Esophagus muscularis mucosa (tissue), 3 donors: ENCODE results near the gene AZU1.
A peak's percentile ranks its signal among the peaks of the same experiment; 100 is the strongest.

ENCODE experiments used
- CTCF ChIP-seq, 3 experiments: fragments of 200-600 bp in 2 of 3; fragments of 450-650 bp in 1 of 3; sonication (generic) in 2 of 3; IDR thresholded peaks; one replicate each; pipeline ENCODE4 v1.5.1; 2017 to 2019; ENCODE audit warnings: antibody characterized with exemption in 3 of 3, mild to moderate bottlenecking in 2 of 3, moderate library complexity in 1 of 3
- POLR2AphosphoS5 ChIP-seq, 2 donors: sonication (generic); formaldehyde crosslinking; IDR thresholded peaks; one replicate each; pipeline ENCODE4 v1.6.1; 2017; ENCODE audit warnings: antibody characterized with exemption in 2 of 2

GRCh38 chr19:858868-859843 lies 31.5 kb downstream of the AZU1 start, which contains the start of gene CFD:
- TF ChIP-seq CTCF (IDR thresholded peaks at IDR 0.05) (no peak), POLR2AphosphoS5 (IDR thresholded peaks at IDR 0.05) (peak; percentile 27 to 85)
